Neural progenitor cell (in vitro differentiated cells): ENCODE results near the gene SMIM29.

Experiments used
- CTCF ChIP-seq: fragments of 200-600 bp; sonication (generic); IDR thresholded peaks from 2 replicates; pipeline ENCODE4 v1.5.1; 2017; ENCODE audit warnings: antibody characterized with exemption, mild to moderate bottlenecking
- EZH2 ChIP-seq: fragments of 200-600 bp; sonication (generic); IDR thresholded peaks from 2 replicates; pipeline ENCODE4 v1.6.1; 2017; ENCODE audit warnings: antibody characterized with exemption, mild to moderate bottlenecking, moderate library complexity

GRCh38 chr6:34241351-34242215 is 7.2 kb downstream of the SMIM29 start:
- TF ChIP-seq CTCF (no peak), EZH2 (no peak)
